ENCODE measurements around the gene LINC00632.

The LINC00632 gene

DNA sequence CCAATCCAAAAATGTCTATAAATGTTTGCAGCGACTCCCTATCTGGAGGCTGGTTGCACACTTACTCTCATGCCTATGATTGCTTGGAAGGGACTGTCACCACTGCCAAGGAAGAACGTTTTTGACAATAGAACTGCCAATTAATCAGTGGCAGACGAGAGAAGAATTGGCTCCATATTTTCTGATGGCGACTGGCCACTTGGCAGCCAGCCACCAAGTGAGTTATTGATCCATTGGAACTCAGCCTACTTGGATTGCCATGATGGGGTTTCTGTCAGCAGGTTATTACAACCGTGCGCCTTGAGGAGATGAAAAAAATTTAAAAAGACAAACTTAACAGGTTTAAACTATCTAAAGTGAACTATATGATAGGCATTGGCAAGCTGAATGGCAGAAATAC lies 47.4 kb downstream of the LINC00632 start:
- no peak for TF ChIP-seq CTCF (IDR thresholded peaks at IDR 0.05; ENCODE audit: low read depth, low read length, missing control alignments)

DNA sequence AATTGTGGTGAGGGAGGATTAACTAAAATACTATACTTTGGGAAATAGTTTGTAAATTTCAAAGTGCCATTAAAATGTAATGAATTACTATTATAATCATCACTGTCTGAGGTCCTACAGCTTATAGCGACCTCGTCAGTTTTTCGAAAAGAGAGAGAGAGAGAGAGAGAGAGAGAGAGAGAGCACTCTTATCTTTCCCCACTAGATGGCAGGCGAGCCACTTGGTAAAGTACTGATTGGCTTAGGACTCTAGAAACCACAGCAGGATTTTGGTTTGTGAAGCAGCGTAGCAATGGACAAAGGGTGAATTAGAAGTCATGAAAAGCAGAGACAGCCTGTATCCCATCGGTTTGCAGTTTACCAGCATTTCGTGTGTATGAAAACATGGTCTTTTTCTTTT lies 52.5 kb downstream of the LINC00632 start:
- peak; percentile 64 for TF ChIP-seq CTCF (IDR thresholded peaks at IDR 0.05; ENCODE audit: low read depth, low read length, missing control alignments)
- H3K4me3 ChIP-seq (replicated peaks; ENCODE audit: low read depth, low read length), result no peak overlapping the region

More for the DNA sequence above, 47.4 kb downstream of the LINC00632 start:
- no peak overlapping the region for H3K4me3 ChIP-seq (replicated peaks; ENCODE audit: low read depth, low read length)
- no peak for DNase-seq (ENCODE audit: extremely low read depth, low read depth)

GRCh38 chrX:140764401-140764919 lies 54.9 kb downstream of the LINC00632 start:
- DNase-seq (ENCODE audit: extremely low read depth, low read depth), result no peak
- H3K4me3 ChIP-seq (replicated peaks; ENCODE audit: low read depth, low read length), result peak overlapping the region; percentile 52
- no peak for TF ChIP-seq CTCF (IDR thresholded peaks at IDR 0.05; ENCODE audit: low read depth, low read length, missing control alignments)

More for the DNA sequence above, 52.5 kb downstream of the LINC00632 start:
- DNase-seq (ENCODE audit: extremely low read depth, low read depth), result no peak

- no peak for DNase-seq (ENCODE audit: extremely low read depth, low read depth)
- no peak for TF ChIP-seq CTCF (IDR thresholded peaks at IDR 0.05; ENCODE audit: low read depth, low read length, missing control alignments)
- H3K4me3 ChIP-seq (replicated peaks; ENCODE audit: low read depth, low read length), result peak overlapping the region; percentile 52
Observed at GRCh38 chrX:140765043-140765784, 55.7 kb downstream of the LINC00632 start.

DNA sequence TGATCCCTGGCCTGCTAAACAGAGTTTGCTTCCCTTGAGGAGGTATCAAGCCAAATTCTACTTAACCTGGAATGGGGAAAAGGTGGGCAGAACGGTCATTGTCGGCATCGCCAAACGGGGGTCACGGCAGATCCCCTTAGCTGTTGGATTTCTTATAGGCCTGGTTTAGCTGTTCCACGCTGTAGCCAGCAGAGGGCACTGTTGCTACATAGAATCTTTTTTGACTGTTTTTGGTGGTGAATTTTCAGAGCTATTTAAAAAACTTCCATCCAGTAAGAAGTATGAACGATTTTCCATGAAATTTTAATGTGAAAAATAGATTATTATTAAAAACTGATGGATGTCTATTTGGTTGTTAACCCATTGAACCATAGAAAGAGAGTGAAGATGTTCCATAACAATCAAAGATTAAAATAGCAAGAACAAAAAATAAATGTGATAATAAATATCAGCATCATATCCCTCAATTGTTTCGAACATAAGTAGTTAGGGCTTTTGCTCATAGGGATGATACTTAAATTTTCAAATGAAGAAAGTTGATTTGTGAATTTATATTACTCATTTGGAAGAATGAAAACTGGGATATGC lies 56.6 kb downstream of the LINC00632 start:
- DNase-seq (ENCODE audit: extremely low read depth, low read depth), result peak; percentile 30
- TF ChIP-seq CTCF (IDR thresholded peaks at IDR 0.05; ENCODE audit: low read depth, low read length, missing control alignments), result peak; percentile 60
- peak overlapping the region; percentile 52 for H3K4me3 ChIP-seq (replicated peaks; ENCODE audit: low read depth, low read length)

DNA sequence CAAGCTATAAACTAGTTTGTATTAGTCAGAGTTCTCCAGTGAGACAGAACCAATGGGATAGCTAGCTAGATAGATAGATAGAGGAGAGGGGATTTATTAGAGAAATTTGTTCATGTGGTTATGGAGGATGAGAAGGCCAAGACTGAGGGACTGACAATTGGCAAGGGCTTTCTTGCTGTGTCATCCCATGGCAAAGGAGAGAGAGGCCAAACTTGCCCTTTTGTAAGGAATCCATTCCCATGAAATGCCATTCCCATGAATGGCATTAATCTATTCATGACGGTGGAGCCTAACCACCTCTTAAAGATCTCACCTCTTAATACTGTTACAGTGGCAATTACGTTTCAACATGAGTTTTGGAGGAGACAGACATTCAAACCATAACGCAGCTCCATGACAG lies 58.1 kb downstream of the LINC00632 start:
- no peak for DNase-seq (ENCODE audit: extremely low read depth, low read depth)
- no peak overlapping the region; the same call in 1 of the 2 replicates for H3K4me3 ChIP-seq (replicated peaks; ENCODE audit: low read depth, low read length)
- no peak for TF ChIP-seq CTCF (IDR thresholded peaks at IDR 0.05; ENCODE audit: low read depth, low read length, missing control alignments)

All from HFF-Myc (cell line).